GM12878 (cell line): Measurements from ENCODE around the gene SNAP29. TPM values are rescaled to one million over a fixed set of nuclear protein-coding genes. Genes with fewer than 3 reads are reported as not detected.

Experiments used
- ATAC-seq: fragments of 200-7000 bp; cut with Tn5 transposase; 3 replicates; pipeline ENCODE4 v1.9.1; 2020; ENCODE audit warnings: mild to moderate bottlenecking, moderate library complexity
- BruUV-seq: library from RNA; stranded (reverse); fragments of 400-500 nt; replicated peaks from 2 replicates; lab custom pipeline; 2021; lab: Mats Ljungman, UMichigan
- CTCF ChIA-PET: fragments of 300-600 bp; sonication (Branson Sonifier 250); formaldehyde crosslinking; extraction: SDS; loops from one replicate; lab custom pipeline; 2021; ENCODE audit warnings: inconsistent platforms; lab: Yijun Ruan, JAX
- POLR2A ChIA-PET: fragments of 350-600 bp; formaldehyde crosslinking; extraction: SDS; loops from one replicate; lab custom pipeline; 2021; ENCODE audit warnings: inconsistent platforms; lab: Charles Lee
- RAD21 ChIA-PET: fragments of 300-600 bp; sonication (Branson Sonifier 250); formaldehyde crosslinking; loops from one replicate; lab custom pipeline; 2023; ENCODE audit warnings: antibody characterized with exemption; ENCODE audit not compliant: unreplicated experiment; lab: Charles Lee
- SMC1A ChIA-PET: fragments of 300-600 bp; sonication (Branson Sonifier 250); formaldehyde crosslinking; loops from one replicate; lab custom pipeline; 2023; ENCODE audit not compliant: unreplicated experiment, uncharacterized antibody; lab: Charles Lee
- DNase-seq: peaks from one replicate; pipeline ENCODE4 v3.0.0-alpha.2; 2011; ENCODE audit warnings: low read depth, low spot score
- FAIRE-seq: peaks from 3 replicates; lab custom pipeline; 2011; peaks lifted over from hg19 to GRCh38; lab: Jason Lieb, UNC
- H2AFZ ChIP-seq: 2 replicates; pipeline ENCODE4 v1.6.0; 2011; ENCODE audit warnings: low read depth, low read length, control low read depth; ENCODE audit not compliant: control insufficient read depth
- H3K27ac ChIP-seq: 2 replicates; pipeline ENCODE4 v1.5.1; 2011; ENCODE audit warnings: control low read depth; ENCODE audit not compliant: control insufficient read depth, insufficient read depth
- H3K27me3 ChIP-seq, 2 experiments: replicated peaks in 1 of 2; 2 replicates each; pipeline versions ENCODE4 v1.6.0 to v1.6.1; 2011; ENCODE audit warnings: low read length in 1 of 2; ENCODE audit not compliant: control insufficient read depth in 2 of 2, insufficient read depth in 2 of 2
- H3K36me3 ChIP-seq, 2 experiments: 2 replicates each; pipeline ENCODE4 v1.5.1; 2011; ENCODE audit warnings: low read length in 1 of 2; ENCODE audit not compliant: control insufficient read depth in 2 of 2, insufficient read depth in 2 of 2
- H3K4me1 ChIP-seq: 2 replicates; pipeline ENCODE4 v1.6.1; 2011; ENCODE audit warnings: mild to moderate bottlenecking, low read length, moderate library complexity, mixed read lengths; ENCODE audit not compliant: control insufficient read depth, insufficient read depth
- H3K4me2 ChIP-seq: 2 replicates; pipeline ENCODE4 v1.6.0; 2011; ENCODE audit warnings: control low read depth; ENCODE audit not compliant: control insufficient read depth, insufficient read depth
- H3K4me3 ChIP-seq: fragments of 200-600 bp; sonication (generic); 2 replicates; pipeline ENCODE4 v1.5.1; 2016
- H3K79me2 ChIP-seq: 2 replicates; pipeline ENCODE4 v1.6.0; 2011; ENCODE audit warnings: low read length; ENCODE audit not compliant: control insufficient read depth, insufficient read depth
- H3K9ac ChIP-seq: 2 replicates; pipeline ENCODE4 v1.8.0; 2011; ENCODE audit warnings: low read length, control low read depth, mixed read lengths; ENCODE audit not compliant: control insufficient read depth, insufficient read depth
- H3K9me3 ChIP-seq: replicated peaks from 3 replicates; pipeline ENCODE4 v1.5.1; 2011; ENCODE audit warnings: mild to moderate bottlenecking, low read length; ENCODE audit not compliant: control insufficient read depth, insufficient read depth
- H4K20me1 ChIP-seq: 2 replicates; pipeline ENCODE4 v1.6.0; 2011; ENCODE audit not compliant: control insufficient read depth, insufficient read depth
- CEBPZ ChIP-seq: fragments of 150-350 bp; IDR thresholded peaks from 2 replicates; pipeline ENCODE4 v1.6.1; 2016; ENCODE audit warnings: low read depth, low read length
- ETV6 ChIP-seq, 2 experiments: fragments of 450-650 bp in 1 of 2; IDR thresholded peaks in 1 of 2; conservative IDR thresholded peaks in 1 of 2; 2 replicates each; pipeline ENCODE4 v1.6.1; 2014; ENCODE audit warnings: antibody characterized with exemption in 1 of 2, borderline replicate concordance in 1 of 2, low read depth in 1 of 2, mild to moderate bottlenecking in 1 of 2, moderate library complexity in 1 of 2
- GATAD2B ChIP-seq: fragments of 450-650 bp; conservative IDR thresholded peaks from 2 replicates; pipeline ENCODE4 v1.6.1; 2017; ENCODE audit warnings: low read depth, mild to moderate bottlenecking, moderate library complexity
- JUNB ChIP-seq: IDR thresholded peaks from 2 replicates; pipeline ENCODE4 v1.6.1; 2016; ENCODE audit warnings: antibody characterized with exemption, mild to moderate bottlenecking
- NFIC ChIP-seq: IDR thresholded peaks from 2 replicates; pipeline ENCODE4 v1.6.1; 2012; ENCODE audit warnings: low read depth, mild to moderate bottlenecking, inconsistent platforms, low read length, moderate library complexity
- PAX5 ChIP-seq: IDR thresholded peaks from 2 replicates; pipeline ENCODE4 v1.6.1; 2011; ENCODE audit warnings: low read depth, low read length, borderline replicate concordance
- PML ChIP-seq: IDR thresholded peaks from 2 replicates; pipeline ENCODE4 v1.6.1; 2012; ENCODE audit warnings: low read length, inconsistent platforms
- POLR2AphosphoS2 ChIP-seq: IDR thresholded peaks from 2 replicates; pipeline ENCODE4 v1.6.1; 2011; ENCODE audit warnings: low read depth, mild to moderate bottlenecking, low read length, improper control_type of control experiment, moderate library complexity
- RAD51 ChIP-seq: fragments of 450-650 bp; IDR thresholded peaks from 2 replicates; pipeline ENCODE4 v1.6.1; 2016; ENCODE audit warnings: moderate library complexity, mild to moderate bottlenecking, inconsistent platforms
- SP1 ChIP-seq: IDR thresholded peaks from one replicate; pipeline ENCODE4 v1.6.1; 2011; ENCODE audit warnings: low read depth, low read length
- SREBF1 ChIP-seq: IDR thresholded peaks from 2 replicates; pipeline ENCODE4 v1.6.1; 2012; ENCODE audit warnings: mild to moderate bottlenecking, low read length
- ZNF592 ChIP-seq: fragments of 450-650 bp; IDR thresholded peaks from 2 replicates; pipeline ENCODE4 v1.6.1; 2017; ENCODE audit warnings: mild to moderate bottlenecking, moderate library complexity
- WGBS: methylation state at CpG from one replicate; pipeline ENCODE4 v1.1.6; 2016; ENCODE audit warnings: low lambda C conversion rate; ENCODE audit not compliant: insufficient replicate concordance, insufficient coverage; ENCODE audit errors: missing lambda C conversion rate; 5-methylcytosine and 5-hydroxymethylcytosine counted together
- in situ Hi-C: fragments of 300-500 bp; cut with MboI; formaldehyde crosslinking; loops from 9 replicates; pipeline ENCODE4 v1.14.3; 2018; ENCODE audit warnings: mixed read lengths
- intact Hi-C: fragments of 100-400 bp; cut with micrococcal nuclease; formaldehyde crosslinking; loops from one replicate; pipeline ENCODE4 v1.14.2; 2022; ENCODE audit not compliant: unreplicated experiment
- polyA plus RNA-seq, 11 experiments: library from polyadenylated mRNA; depleted of rRNA in 4 of 11; unstranded in 6 of 11; stranded (reverse) in 5 of 11; fragments of >200 nt; fragmentation: Nextera tagmentation in 4 of 11; fragmentation: Illumina TruSeq in 1 of 11; extraction: Ambion mirVana in 4 of 11; extraction: Trizol in 1 of 11; gene quantifications; 1 replicate in 1 of 11; 2 replicates in 10 of 11; pipeline versions ENCODE4 v1.2.1 to v1.2.3, GENCODE V29; 2011 to 2016; ENCODE audit warnings: inconsistent platforms in 2 of 11, missing spikeins in 2 of 11, low read depth in 1 of 11
- total RNA-seq, 4 experiments: library from RNA; depleted of rRNA in 3 of 4; stranded (reverse); fragments of >200 nt in 3 of 4; fragmentation: Illumina TruSeq in 1 of 4; extraction: Trizol in 1 of 4; gene quantifications; 2 replicates each; pipeline versions ENCODE4 v1.2.1 to v1.2.3, GENCODE V29; 2013 to 2021
- TF ChIP-seq, protein P1 (sequence below): fragments of 450-650 bp; IDR thresholded peaks from 2 replicates; pipeline ENCODE4 v1.6.1; 2016; ENCODE audit warnings: mild to moderate bottlenecking
- TF ChIP-seq, protein P2 (sequence below): fragments of 450-650 bp; IDR thresholded peaks from 2 replicates; pipeline ENCODE4 v1.6.1; 2017; ENCODE audit warnings: low read depth, mild to moderate bottlenecking, moderate library complexity

SNAP29 gene
- total and polyA plus RNA-seq, 10 of the 15 experiments (the other 5 are each of a cell fraction or from before 2014, with no cell fraction given): 4.7 to 45.7 (median 27.9) TPM

GRCh38 chr22:20875296-20875695 is 16.5 kb downstream of the SNAP29 start (continued):
- TF ChIP-seq ZNF592: no peak
- TF ChIP-seq PML: no peak
- TF ChIP-seq POLR2AphosphoS2: no peak
- no peak for TF ChIP-seq ETV6 (conservative IDR thresholded peaks at IDR 0.05 in 1 of 2, IDR thresholded peaks at IDR 0.05 in 1 of 2; ENCODE audit: borderline replicate concordance in 1 of 2, low read depth in 1 of 2)

- Histone ChIP-seq H3K4me1 (no peaks in the 10 kb centered on the region), H2AFZ (no peak overlapping the region), H3K9me3 (no peaks in the 10 kb centered on the region), H3K36me3 (no peaks in the 10 kb centered on the region; a peak in 2 of 4 replicates), H3K4me2 (no peak overlapping the region), H3K9ac (no peak overlapping the region), H3K27me3 (no peaks in the 10 kb centered on the region), H4K20me1 (no peaks in the 10 kb centered on the region), H3K4me3 (no peak overlapping the region), H3K27ac (no peak overlapping the region), H3K79me2 (no peaks in the 10 kb centered on the region)
- DNase-seq (no peak), ATAC-seq (no peak), FAIRE-seq (no peak)
- intact Hi-C loops (no loop called here), in situ Hi-C loops (no loop called here)
- SMC1A ChIA-PET: no interaction called here
- RAD21 ChIA-PET: no interaction called here
- BruUV-seq: no TSS peak
- CTCF ChIA-PET: interaction anchor here (1.4 kb wide), 1 partner anchor 8 kb away, joined by 4 read pairs; no protein-coding TSS in a partner anchor
- POLR2A ChIA-PET: no interaction called here
- WGBS: 96% methylated on average over 3 of the region's 3 CpGs
- TF ChIP-seq NFIC (no peak), CEBPZ (no peak), RAD51 (no peak), PAX5 (no peak), SP1 (no peak), GATAD2B (no peak), SREBF1 (no peak), JUNB (no peak)
- TF ChIP-seq, protein P1, sequence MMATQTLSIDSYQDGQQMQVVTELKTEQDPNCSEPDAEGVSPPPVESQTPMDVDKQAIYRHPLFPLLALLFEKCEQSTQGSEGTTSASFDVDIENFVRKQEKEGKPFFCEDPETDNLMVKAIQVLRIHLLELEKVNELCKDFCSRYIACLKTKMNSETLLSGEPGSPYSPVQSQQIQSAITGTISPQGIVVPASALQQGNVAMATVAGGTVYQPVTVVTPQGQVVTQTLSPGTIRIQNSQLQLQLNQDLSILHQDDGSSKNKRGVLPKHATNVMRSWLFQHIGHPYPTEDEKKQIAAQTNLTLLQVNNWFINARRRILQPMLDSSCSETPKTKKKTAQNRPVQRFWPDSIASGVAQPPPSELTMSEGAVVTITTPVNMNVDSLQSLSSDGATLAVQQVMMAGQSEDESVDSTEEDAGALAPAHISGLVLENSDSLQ: no peak
- TF ChIP-seq, protein P2, sequence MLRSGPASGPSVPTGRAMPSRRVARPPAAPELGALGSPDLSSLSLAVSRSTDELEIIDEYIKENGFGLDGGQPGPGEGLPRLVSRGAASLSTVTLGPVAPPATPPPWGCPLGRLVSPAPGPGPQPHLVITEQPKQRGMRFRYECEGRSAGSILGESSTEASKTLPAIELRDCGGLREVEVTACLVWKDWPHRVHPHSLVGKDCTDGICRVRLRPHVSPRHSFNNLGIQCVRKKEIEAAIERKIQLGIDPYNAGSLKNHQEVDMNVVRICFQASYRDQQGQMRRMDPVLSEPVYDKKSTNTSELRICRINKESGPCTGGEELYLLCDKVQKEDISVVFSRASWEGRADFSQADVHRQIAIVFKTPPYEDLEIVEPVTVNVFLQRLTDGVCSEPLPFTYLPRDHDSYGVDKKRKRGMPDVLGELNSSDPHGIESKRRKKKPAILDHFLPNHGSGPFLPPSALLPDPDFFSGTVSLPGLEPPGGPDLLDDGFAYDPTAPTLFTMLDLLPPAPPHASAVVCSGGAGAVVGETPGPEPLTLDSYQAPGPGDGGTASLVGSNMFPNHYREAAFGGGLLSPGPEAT: no peak
Observed at GRCh38 chr22:20877715-20878114, 18.9 kb downstream of the SNAP29 start.
